ENCODE data around the gene PDCD1.

DNA sequence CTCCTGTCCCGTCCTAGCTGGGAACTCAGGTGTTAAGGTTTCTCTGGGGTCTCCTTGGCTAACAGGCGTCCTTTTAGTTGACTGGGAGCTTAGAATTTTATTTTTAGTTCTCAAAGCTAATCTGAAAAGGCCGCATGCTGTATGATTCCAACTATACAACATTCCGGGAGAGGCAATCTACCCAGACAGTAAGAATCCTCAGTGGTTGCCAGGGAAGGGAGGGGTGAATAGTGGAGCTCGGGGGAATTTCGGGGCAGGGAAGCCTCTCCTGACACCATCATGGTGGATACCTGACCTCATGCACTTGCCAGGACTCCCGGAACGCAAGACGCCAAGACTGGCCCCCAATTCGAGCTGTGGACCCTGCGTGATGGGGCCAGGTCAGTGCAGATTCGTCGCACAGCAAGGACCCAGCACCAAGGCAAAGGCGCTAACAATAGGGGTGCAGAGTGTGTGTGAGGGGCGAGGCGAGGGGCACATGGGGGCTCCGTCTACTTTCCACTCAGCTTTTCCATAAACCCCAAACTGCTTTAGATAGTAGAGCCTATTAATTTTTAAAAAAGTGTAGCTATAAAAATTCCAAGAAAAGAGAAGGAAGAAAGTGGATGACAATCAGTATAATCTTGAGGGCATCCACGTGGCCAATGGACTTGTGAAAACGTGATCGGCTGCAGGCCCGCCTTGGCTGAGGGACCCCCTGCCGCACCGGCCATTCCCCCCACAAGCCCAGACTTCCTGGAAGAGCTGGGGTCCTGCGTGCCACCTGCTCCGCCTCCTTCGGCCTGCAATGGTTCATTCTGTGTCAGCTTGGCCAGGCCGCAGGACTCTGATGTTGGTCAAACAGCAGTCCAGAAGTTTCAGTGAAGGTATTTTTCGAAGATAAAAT, 17.3 kb downstream of the PDCD1 start:
- TF ChIP-seq, protein P1, sequence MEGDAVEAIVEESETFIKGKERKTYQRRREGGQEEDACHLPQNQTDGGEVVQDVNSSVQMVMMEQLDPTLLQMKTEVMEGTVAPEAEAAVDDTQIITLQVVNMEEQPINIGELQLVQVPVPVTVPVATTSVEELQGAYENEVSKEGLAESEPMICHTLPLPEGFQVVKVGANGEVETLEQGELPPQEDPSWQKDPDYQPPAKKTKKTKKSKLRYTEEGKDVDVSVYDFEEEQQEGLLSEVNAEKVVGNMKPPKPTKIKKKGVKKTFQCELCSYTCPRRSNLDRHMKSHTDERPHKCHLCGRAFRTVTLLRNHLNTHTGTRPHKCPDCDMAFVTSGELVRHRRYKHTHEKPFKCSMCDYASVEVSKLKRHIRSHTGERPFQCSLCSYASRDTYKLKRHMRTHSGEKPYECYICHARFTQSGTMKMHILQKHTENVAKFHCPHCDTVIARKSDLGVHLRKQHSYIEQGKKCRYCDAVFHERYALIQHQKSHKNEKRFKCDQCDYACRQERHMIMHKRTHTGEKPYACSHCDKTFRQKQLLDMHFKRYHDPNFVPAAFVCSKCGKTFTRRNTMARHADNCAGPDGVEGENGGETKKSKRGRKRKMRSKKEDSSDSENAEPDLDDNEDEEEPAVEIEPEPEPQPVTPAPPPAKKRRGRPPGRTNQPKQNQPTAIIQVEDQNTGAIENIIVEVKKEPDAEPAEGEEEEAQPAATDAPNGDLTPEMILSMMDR (IDR thresholded peaks at IDR 0.05 in 2 of 3, conservative IDR thresholded peaks at IDR 0.05 in 1 of 3; ENCODE audit: borderline replicate concordance in 1 of 3, insufficient read depth in 1 of 3, low read depth in 2 of 3, low read length in 2 of 3) = no peak
- TF ChIP-seq POLR2AphosphoS5 (IDR thresholded peaks at IDR 0.05; ENCODE audit: low read depth, low read length) (no peak), SIN3A (IDR thresholded peaks at IDR 0.05; ENCODE audit: low read depth) (no peak)

All from HCT116 (cell line).